ENCODE measurements around the gene AGAP3.

DNA sequence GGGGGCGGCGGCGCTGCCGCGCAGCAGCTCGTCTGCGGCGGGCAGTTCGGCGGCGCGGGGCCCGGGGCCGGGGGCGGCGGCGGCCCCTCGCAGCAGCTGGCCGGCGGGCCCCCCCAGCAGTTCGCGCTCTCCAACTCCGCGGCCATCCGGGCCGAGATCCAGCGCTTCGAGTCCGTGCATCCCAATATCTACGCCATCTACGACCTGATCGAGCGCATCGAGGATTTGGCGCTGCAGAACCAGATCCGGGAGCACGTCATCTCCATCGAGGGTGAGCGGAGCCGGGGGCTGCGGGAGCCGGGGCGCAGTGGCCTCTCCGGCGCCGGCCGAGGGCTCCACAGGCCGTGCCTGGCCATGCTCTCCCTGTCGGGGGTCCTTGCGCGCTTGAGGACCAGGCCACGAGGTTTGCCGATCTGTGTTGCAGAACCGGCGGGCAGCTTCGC is 548 bp downstream of the AGAP3 start:
- TF ChIP-seq, protein P1, sequence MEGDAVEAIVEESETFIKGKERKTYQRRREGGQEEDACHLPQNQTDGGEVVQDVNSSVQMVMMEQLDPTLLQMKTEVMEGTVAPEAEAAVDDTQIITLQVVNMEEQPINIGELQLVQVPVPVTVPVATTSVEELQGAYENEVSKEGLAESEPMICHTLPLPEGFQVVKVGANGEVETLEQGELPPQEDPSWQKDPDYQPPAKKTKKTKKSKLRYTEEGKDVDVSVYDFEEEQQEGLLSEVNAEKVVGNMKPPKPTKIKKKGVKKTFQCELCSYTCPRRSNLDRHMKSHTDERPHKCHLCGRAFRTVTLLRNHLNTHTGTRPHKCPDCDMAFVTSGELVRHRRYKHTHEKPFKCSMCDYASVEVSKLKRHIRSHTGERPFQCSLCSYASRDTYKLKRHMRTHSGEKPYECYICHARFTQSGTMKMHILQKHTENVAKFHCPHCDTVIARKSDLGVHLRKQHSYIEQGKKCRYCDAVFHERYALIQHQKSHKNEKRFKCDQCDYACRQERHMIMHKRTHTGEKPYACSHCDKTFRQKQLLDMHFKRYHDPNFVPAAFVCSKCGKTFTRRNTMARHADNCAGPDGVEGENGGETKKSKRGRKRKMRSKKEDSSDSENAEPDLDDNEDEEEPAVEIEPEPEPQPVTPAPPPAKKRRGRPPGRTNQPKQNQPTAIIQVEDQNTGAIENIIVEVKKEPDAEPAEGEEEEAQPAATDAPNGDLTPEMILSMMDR (IDR thresholded peaks at IDR 0.05), result no peak
- TF ChIP-seq POLR2A (IDR thresholded peaks at IDR 0.05), result no peak

Data from esophagus squamous epithelium (tissue), 4 donors.